ENCODE data around the gene NOLC1.

NOLC1 gene

GRCh38 chr10:102170602-102171001 is 18.4 kb downstream of the NOLC1 start:
- no peak overlapping the region for H3K4me3 ChIP-seq (replicated peaks; ENCODE audit: low read depth, low read length)
- DNase-seq (ENCODE audit: extremely low read depth, low read depth), result no peak
- no peak for TF ChIP-seq CTCF (IDR thresholded peaks at IDR 0.05; ENCODE audit: low read depth, low read length, missing control alignments)

GRCh38 chr10:102172288-102172687 is 20.1 kb downstream of the NOLC1 start:
- no peak for DNase-seq (ENCODE audit: extremely low read depth, low read depth)
- no peak overlapping the region for H3K4me3 ChIP-seq (replicated peaks; ENCODE audit: low read depth, low read length)
- no peak for TF ChIP-seq CTCF (IDR thresholded peaks at IDR 0.05; ENCODE audit: low read depth, low read length, missing control alignments)

GRCh38 chr10:102175415-102175814 is 23.2 kb downstream of the NOLC1 start:
- no peak overlapping the region for H3K4me3 ChIP-seq (replicated peaks; ENCODE audit: low read depth, low read length)
- DNase-seq (ENCODE audit: extremely low read depth, low read depth), result no peak
- no peak for TF ChIP-seq CTCF (IDR thresholded peaks at IDR 0.05; ENCODE audit: low read depth, low read length, missing control alignments)

GRCh38 chr10:102184606-102185005 is 32.4 kb downstream of the NOLC1 start:
- DNase-seq (ENCODE audit: extremely low read depth, low read depth), result no peak
- no peak overlapping the region for H3K4me3 ChIP-seq (replicated peaks; ENCODE audit: low read depth, low read length)
- TF ChIP-seq CTCF (IDR thresholded peaks at IDR 0.05; ENCODE audit: low read depth, low read length, missing control alignments), result no peak

GRCh38 chr10:102185272-102185671 is 33.1 kb downstream of the NOLC1 start:
- TF ChIP-seq CTCF (IDR thresholded peaks at IDR 0.05; ENCODE audit: low read depth, low read length, missing control alignments), result no peak
- H3K4me3 ChIP-seq (replicated peaks; ENCODE audit: low read depth, low read length), result no peak overlapping the region
- no peak for DNase-seq (ENCODE audit: extremely low read depth, low read depth)

- H3K4me3 ChIP-seq (replicated peaks; ENCODE audit: low read depth, low read length), result no peak overlapping the region
- DNase-seq (ENCODE audit: extremely low read depth, low read depth), result no peak
- no peak for TF ChIP-seq CTCF (IDR thresholded peaks at IDR 0.05; ENCODE audit: low read depth, low read length, missing control alignments)
These were observed 33.8 kb downstream of the NOLC1 start for GRCh38 chr10:102185811-102186527.

Measured in HFF-Myc (cell line).